Measurements from ENCODE around the gene NRG2. TPM values are rescaled to one million over a fixed set of nuclear protein-coding genes. Genes with fewer than 3 reads are reported as not detected.

NRG2 gene
- total and polyA plus RNA-seq, 5 donors from 2014 or later = not detected

DNA sequence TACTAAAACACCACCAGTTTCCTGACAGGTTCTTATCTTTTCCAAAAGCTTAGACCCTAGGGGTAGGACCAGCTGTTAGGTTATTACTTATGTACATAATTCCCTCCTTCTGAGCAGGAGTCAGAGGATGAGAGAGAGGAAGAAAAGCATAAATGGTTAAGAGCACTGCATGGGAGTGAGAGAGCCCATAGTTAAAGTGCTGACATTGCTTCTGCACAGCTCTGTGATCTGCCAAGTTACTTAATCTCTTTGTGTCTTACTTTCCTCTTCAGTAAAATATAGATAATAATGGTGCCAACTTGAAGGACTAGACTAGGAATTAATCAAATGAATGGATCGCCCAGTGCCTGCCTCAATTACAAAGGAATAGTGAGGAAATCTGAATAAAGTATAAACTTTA is 66.4 kb downstream of the NRG2 start:
- Mint-ChIP-seq H3K4me3 (no peak overlapping the region), H3K27me3 (peaks cover 26% of the 10 kb centered on the region), H3K36me3 (no peaks in the 10 kb centered on the region), H3K4me1 (no peaks in the 10 kb centered on the region), H3K27ac (no peak overlapping the region), H3K9me3 (peaks cover 0 to 1% (median 0%) of the 10 kb centered on the region in 7 donors)
- Histone ChIP-seq H3K4me3 (ENCODE audit: low read depth, low read length) (no peak overlapping the region), H3K27me3 (ENCODE audit: control insufficient read depth, insufficient read depth, low read length) (peaks cover 2% of the 10 kb centered on the region), H3K27ac (ENCODE audit: insufficient read depth, low read length, poor library complexity, severe bottlenecking) (no peak overlapping the region), H3K4me1 (ENCODE audit: control insufficient read depth, insufficient read depth, low read length, poor library complexity, severe bottlenecking) (no peaks in the 10 kb centered on the region), H3K36me3 (ENCODE audit: control insufficient read depth, insufficient read depth, low read length) (no peaks in the 10 kb centered on the region), H3K9me3 (ENCODE audit: control insufficient read depth in 2 of 2, low read length in 2 of 2) (no peaks in the 10 kb centered on the region)
- ATAC-seq (ENCODE audit: low read depth in 2 of 2) = no peak
- no peak for DNase-seq

DNA sequence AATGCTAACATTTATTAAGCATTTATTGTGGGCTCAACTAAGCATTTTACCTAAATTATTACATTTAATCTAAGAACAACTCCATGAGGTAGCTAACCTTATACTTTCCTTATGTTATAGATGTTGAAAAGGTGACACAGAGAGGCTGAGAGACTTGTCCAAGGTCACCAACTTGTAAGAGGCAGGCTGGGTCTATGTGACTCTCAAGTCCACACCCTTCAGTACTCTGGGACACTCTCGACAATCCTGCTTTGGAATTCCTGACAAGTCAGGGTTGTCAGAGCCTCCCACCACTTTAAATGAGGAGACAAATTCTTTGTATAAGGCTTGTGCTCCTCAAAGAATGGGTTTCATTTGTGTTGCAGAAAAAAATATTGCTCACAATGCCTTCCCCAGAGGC is 67.2 kb downstream of the NRG2 start:
- H3K4me3 Mint-ChIP-seq = no peak overlapping the region
- H3K4me3 ChIP-seq (ENCODE audit: low read depth, low read length) = no peak overlapping the region
- H3K27ac Mint-ChIP-seq = no peak overlapping the region
- no peaks in the 10 kb centered on the region for H3K36me3 Mint-ChIP-seq
- H3K9me3 Mint-ChIP-seq = peaks cover 0 to 2% (median 0%) of the 10 kb centered on the region in 7 donors
- no peaks in the 10 kb centered on the region for H3K4me1 ChIP-seq (ENCODE audit: control insufficient read depth, insufficient read depth, low read length, poor library complexity, severe bottlenecking)
- H3K27me3 Mint-ChIP-seq = peaks cover 30% of the 10 kb centered on the region
- no peak overlapping the region for H3K27ac ChIP-seq (ENCODE audit: insufficient read depth, low read length, poor library complexity, severe bottlenecking)
- H3K27me3 ChIP-seq (ENCODE audit: control insufficient read depth, insufficient read depth, low read length) = peaks cover 2% of the 10 kb centered on the region
- ATAC-seq (ENCODE audit: low read depth in 2 of 2) (no peak), DNase-seq (no peak)
- no peaks in the 10 kb centered on the region for H3K9me3 ChIP-seq (ENCODE audit: control insufficient read depth in 2 of 2, low read length in 2 of 2)
- no peaks in the 10 kb centered on the region for H3K4me1 Mint-ChIP-seq
- no peaks in the 10 kb centered on the region for H3K36me3 ChIP-seq (ENCODE audit: control insufficient read depth, insufficient read depth, low read length)

DNA sequence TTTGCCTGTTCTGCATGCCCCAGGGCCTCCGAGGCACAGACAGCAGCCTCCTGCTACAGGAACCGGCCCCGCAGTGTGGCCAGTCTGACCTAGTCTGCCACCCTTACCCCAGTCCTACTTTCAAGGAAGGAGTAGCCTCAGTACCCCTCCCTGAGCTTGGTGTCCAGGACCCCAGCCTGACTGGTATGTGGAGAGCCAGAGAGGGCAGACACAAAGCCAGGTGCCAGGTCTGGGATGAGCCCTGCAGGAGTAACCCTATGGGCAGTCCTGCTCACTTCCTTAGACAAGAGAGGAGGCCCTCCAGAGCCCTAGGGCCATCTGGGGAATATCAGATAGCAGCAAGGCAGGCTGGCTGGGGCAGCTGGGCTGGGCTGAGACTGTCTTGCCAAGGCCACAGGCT is 67.8 kb downstream of the NRG2 start:
- peaks cover 32% of the 10 kb centered on the region for H3K27me3 Mint-ChIP-seq
- peaks cover 0 to 1% (median 0%) of the 10 kb centered on the region in 7 donors for H3K9me3 Mint-ChIP-seq
- no peak overlapping the region for H3K27ac Mint-ChIP-seq

DNA sequence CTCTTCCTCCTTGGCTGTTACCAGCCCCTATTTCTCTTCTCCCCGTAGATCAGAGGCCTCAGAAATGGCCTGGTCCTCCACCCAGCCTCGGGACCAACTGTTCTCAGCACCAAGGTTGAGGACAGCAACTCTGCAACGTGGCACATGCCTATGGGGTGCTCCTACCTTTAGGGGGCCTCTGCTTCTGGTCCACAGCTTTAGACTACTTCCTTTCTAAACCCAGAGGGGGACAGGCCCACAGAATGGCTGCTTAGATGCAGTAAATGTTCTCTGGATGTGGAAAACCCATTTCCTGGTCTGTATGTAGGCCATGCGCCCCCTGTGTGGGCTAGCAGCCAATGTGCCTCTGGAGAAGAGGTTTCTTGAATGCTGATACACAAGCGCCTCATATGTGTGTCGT is 68.4 kb downstream of the NRG2 start:
- Histone ChIP-seq H3K4me3 (ENCODE audit: low read depth, low read length) (no peak overlapping the region), H3K27ac (ENCODE audit: insufficient read depth, low read length, poor library complexity, severe bottlenecking) (no peak overlapping the region), H3K4me1 (ENCODE audit: control insufficient read depth, insufficient read depth, low read length, poor library complexity, severe bottlenecking) (no peaks in the 10 kb centered on the region), H3K27me3 (ENCODE audit: control insufficient read depth, insufficient read depth, low read length) (peaks cover 2% of the 10 kb centered on the region), H3K36me3 (ENCODE audit: control insufficient read depth, insufficient read depth, low read length) (no peaks in the 10 kb centered on the region), H3K9me3 (ENCODE audit: control insufficient read depth in 2 of 2, low read length in 2 of 2) (no peaks in the 10 kb centered on the region)
- H3K4me1 Mint-ChIP-seq = no peaks in the 10 kb centered on the region
- H3K27me3 Mint-ChIP-seq = peaks cover 33% of the 10 kb centered on the region
- no peak overlapping the region for H3K4me3 Mint-ChIP-seq
- H3K27ac Mint-ChIP-seq = no peak overlapping the region
- ATAC-seq (ENCODE audit: low read depth in 2 of 2) = no peak
- H3K36me3 Mint-ChIP-seq = no peaks in the 10 kb centered on the region
- peaks cover 0 to 1% (median 0%) of the 10 kb centered on the region in 7 donors for H3K9me3 Mint-ChIP-seq
- no peak for DNase-seq

More for the DNA sequence above, 67.8 kb downstream of the NRG2 start:
- no peak for ATAC-seq (ENCODE audit: low read depth in 2 of 2)
- no peak for DNase-seq
- no peak overlapping the region for H3K4me3 Mint-ChIP-seq
- peaks cover 2% of the 10 kb centered on the region for H3K27me3 ChIP-seq (ENCODE audit: control insufficient read depth, insufficient read depth, low read length)
- H3K9me3 ChIP-seq (ENCODE audit: control insufficient read depth in 2 of 2, low read length in 2 of 2) = no peaks in the 10 kb centered on the region
- no peaks in the 10 kb centered on the region for H3K36me3 Mint-ChIP-seq
- H3K4me3 ChIP-seq (ENCODE audit: low read depth, low read length) = no peak overlapping the region
- no peaks in the 10 kb centered on the region for H3K4me1 Mint-ChIP-seq
- no peaks in the 10 kb centered on the region for H3K4me1 ChIP-seq (ENCODE audit: control insufficient read depth, insufficient read depth, low read length, poor library complexity, severe bottlenecking)
- no peak overlapping the region for H3K27ac ChIP-seq (ENCODE audit: insufficient read depth, low read length, poor library complexity, severe bottlenecking)
- no peaks in the 10 kb centered on the region for H3K36me3 ChIP-seq (ENCODE audit: control insufficient read depth, insufficient read depth, low read length)

DNA sequence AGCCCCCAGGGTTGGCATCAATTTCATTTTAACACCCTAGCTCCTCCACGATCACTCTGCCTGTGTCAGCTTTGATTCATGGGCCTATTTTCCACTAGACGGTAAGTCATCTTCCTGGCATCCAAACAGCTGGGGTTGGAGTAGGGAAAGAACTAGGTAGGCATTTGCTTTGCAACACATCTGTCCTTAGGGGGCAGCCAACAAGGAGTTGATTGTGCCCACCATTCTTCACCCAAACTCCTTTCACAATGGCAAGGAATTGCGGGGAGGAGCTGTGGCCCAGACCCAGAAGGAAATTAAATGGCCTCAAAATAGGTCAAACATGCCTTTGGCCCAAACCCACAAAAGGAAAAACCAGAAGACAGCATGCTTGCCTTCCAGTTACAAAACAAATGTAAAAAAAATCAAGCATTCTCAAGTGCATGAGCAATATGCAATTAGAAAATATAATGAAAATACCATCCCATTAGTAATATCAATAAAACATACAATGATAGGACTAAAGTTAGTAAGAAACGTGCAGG is 71.8 kb downstream of the NRG2 start:
- no peak overlapping the region for H3K4me3 ChIP-seq (ENCODE audit: low read depth, low read length)
- no peak overlapping the region for H3K27ac ChIP-seq (ENCODE audit: insufficient read depth, low read length, poor library complexity, severe bottlenecking)
- H3K36me3 Mint-ChIP-seq = no peaks in the 10 kb centered on the region

DNA sequence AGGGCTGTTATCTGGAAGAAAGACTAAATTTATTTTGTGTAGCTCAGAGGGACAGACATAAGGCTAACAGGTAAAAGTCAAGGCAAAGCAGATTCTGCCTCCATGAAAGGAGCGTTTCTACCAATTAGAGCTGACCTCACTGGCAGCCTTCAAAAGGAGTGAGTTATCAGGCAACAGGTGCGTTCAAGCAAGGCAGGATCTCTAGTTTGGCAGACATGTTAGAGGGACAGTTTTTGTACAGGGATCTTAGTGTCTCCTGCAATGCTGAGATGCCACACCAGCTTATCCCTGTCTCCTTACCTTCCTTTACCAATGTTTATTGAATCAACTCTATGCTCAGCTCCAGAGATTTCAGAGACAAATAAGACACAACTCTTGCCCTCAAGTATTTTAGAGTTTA is 73.8 kb downstream of the NRG2 start:
- Mint-ChIP-seq H3K4me1 (no peaks in the 10 kb centered on the region), H3K4me3 (no peak overlapping the region), H3K36me3 (no peaks in the 10 kb centered on the region), H3K9me3 (peaks cover 0 to 1% (median 0%) of the 10 kb centered on the region in 7 donors), H3K27me3 (peaks cover 33% of the 10 kb centered on the region), H3K27ac (no peak overlapping the region)
- peaks cover 6% of the 10 kb centered on the region for H3K27me3 ChIP-seq (ENCODE audit: control insufficient read depth, insufficient read depth, low read length)
- no peak overlapping the region for H3K27ac ChIP-seq (ENCODE audit: insufficient read depth, low read length, poor library complexity, severe bottlenecking)
- H3K4me1 ChIP-seq (ENCODE audit: control insufficient read depth, insufficient read depth, low read length, poor library complexity, severe bottlenecking) = peaks cover 2% of the 10 kb centered on the region
- no peaks in the 10 kb centered on the region for H3K36me3 ChIP-seq (ENCODE audit: control insufficient read depth, insufficient read depth, low read length)
- ATAC-seq (ENCODE audit: low read depth in 2 of 2) (no peak), DNase-seq (no peak)
- H3K4me3 ChIP-seq (ENCODE audit: low read depth, low read length) = no peak overlapping the region
- no peaks in the 10 kb centered on the region for H3K9me3 ChIP-seq (ENCODE audit: control insufficient read depth in 2 of 2, low read length in 2 of 2)

More for the DNA sequence above, 71.8 kb downstream of the NRG2 start:
- H3K27ac Mint-ChIP-seq = peak overlapping the region in 1 of 3 donors; percentile 22
- H3K4me3 Mint-ChIP-seq = no peak overlapping the region
- no peaks in the 10 kb centered on the region for H3K4me1 Mint-ChIP-seq
- ATAC-seq (ENCODE audit: low read depth in 2 of 2) (no peak), DNase-seq (no peak)
- H3K9me3 Mint-ChIP-seq = peaks cover 0 to 1% (median 0%) of the 10 kb centered on the region in 7 donors
- Histone ChIP-seq H3K9me3 (ENCODE audit: control insufficient read depth in 2 of 2, low read length in 2 of 2) (no peaks in the 10 kb centered on the region), H3K4me1 (ENCODE audit: control insufficient read depth, insufficient read depth, low read length, poor library complexity, severe bottlenecking) (peaks cover 2% of the 10 kb centered on the region), H3K36me3 (ENCODE audit: control insufficient read depth, insufficient read depth, low read length) (no peaks in the 10 kb centered on the region), H3K27me3 (ENCODE audit: control insufficient read depth, insufficient read depth, low read length) (peaks cover 6% of the 10 kb centered on the region)
- H3K27me3 Mint-ChIP-seq = peaks cover 37% of the 10 kb centered on the region

DNA sequence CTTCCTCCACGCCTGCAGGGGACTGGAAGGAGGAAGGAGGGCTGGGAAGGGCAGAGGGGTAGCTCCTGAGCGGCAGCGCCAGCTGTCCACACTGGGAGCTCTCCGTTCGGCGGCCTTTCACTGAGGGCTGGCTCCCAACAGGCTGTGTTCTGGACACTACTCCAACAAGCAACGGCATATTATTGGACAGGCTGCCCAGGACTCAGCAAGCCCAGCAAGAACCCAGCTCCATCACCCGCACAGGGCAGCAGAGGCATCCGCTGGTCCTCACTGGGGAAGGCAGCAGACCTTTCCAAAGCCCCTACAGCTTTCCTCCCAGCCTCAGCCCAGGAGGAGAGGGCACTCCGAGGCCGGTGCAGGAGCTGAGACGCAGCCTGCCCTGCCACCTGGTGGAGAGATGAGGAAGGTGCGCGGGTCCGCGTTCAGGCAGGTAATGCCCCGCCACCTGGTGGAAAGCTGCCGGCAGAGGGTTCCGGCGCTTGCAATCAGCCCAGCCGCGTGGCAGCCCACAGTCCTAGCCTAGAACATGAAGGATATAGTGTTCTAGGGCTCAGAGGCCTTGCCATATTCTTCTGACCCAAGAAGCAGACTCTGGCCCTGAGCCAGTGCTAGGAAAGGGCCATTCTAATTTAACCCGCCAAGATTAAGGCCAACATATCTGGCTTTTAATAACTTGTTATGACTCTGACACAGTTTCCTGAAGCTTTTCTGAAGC is 74.4 kb downstream of the NRG2 start:
- H3K36me3 ChIP-seq (ENCODE audit: control insufficient read depth, insufficient read depth, low read length) = no peaks in the 10 kb centered on the region
- Mint-ChIP-seq H3K36me3 (no peaks in the 10 kb centered on the region), H3K9me3 (peaks cover 0 to 1% (median 0%) of the 10 kb centered on the region in 7 donors)

DNA sequence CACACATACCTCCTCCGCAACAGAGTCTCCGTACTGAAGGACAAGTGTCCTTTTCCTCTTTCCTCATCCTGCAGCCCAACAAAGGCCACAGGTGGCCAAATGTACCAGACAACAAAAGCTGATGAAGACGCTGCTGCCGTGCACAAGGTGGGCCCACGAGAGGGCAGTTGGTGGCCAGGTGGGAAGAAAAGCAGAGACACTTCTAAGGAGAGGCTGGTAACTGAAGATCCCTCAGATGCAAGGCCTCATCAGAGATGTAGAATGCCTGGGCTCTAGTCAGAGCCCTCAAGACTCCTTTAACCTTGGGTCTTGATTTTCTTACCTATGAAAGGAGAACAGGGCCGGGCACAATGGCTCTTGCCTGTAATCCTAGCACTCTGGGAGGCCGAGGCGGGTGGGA is 75.7 kb downstream of the NRG2 start:
- ATAC-seq (ENCODE audit: low read depth in 2 of 2) (no peak), DNase-seq (no peak)
- Mint-ChIP-seq H3K27me3 (peaks cover 38% of the 10 kb centered on the region), H3K9me3 (peaks cover 0 to 1% (median 0%) of the 10 kb centered on the region in 7 donors), H3K27ac (no peak overlapping the region), H3K4me3 (no peak overlapping the region), H3K4me1 (no peaks in the 10 kb centered on the region), H3K36me3 (no peaks in the 10 kb centered on the region)
- Histone ChIP-seq H3K27me3 (ENCODE audit: control insufficient read depth, insufficient read depth, low read length) (peaks cover 4% of the 10 kb centered on the region), H3K9me3 (ENCODE audit: control insufficient read depth in 2 of 2, low read length in 2 of 2) (no peaks in the 10 kb centered on the region), H3K27ac (ENCODE audit: insufficient read depth, low read length, poor library complexity, severe bottlenecking) (no peak overlapping the region), H3K36me3 (ENCODE audit: control insufficient read depth, insufficient read depth, low read length) (no peaks in the 10 kb centered on the region), H3K4me1 (ENCODE audit: control insufficient read depth, insufficient read depth, low read length, poor library complexity, severe bottlenecking) (peaks cover 2% of the 10 kb centered on the region), H3K4me3 (ENCODE audit: low read depth, low read length) (no peak overlapping the region)

More for the DNA sequence above, 74.4 kb downstream of the NRG2 start:
- H3K4me3 Mint-ChIP-seq = no peak overlapping the region
- Histone ChIP-seq H3K27me3 (ENCODE audit: control insufficient read depth, insufficient read depth, low read length) (peaks cover 4% of the 10 kb centered on the region), H3K9me3 (ENCODE audit: control insufficient read depth in 2 of 2, low read length in 2 of 2) (no peaks in the 10 kb centered on the region), H3K4me3 (ENCODE audit: low read depth, low read length) (no peak overlapping the region), H3K4me1 (ENCODE audit: control insufficient read depth, insufficient read depth, low read length, poor library complexity, severe bottlenecking) (peaks cover 2% of the 10 kb centered on the region), H3K27ac (ENCODE audit: insufficient read depth, low read length, poor library complexity, severe bottlenecking) (no peak overlapping the region)
- H3K4me1 Mint-ChIP-seq = no peaks in the 10 kb centered on the region
- H3K27ac Mint-ChIP-seq = no peak overlapping the region
- DNase-seq = peak; percentile 66 to 81 (median 80)
- peaks cover 33% of the 10 kb centered on the region for H3K27me3 Mint-ChIP-seq
- ATAC-seq (ENCODE audit: low read depth in 2 of 2) = peak; percentile 96

Data from CD4-positive, CD25-positive, alpha-beta regulatory T cell (primary cell).